ENCODE measurements around the gene SORD. TPM values are rescaled to one million over a fixed set of nuclear protein-coding genes. Genes with fewer than 3 reads are reported as not detected.

Gene SORD
- total and polyA plus RNA-seq, 7 donors: 3.3 to 26.9 (median 10.0) TPM

GRCh38 chr15:45114076-45114750 lies 91.2 kb downstream of the SORD start, which contains the start of the genes DUOX2 and DUOXA2:
Gene DUOX2, minus strand, starts transcription at chr15:45114172. Its CDS starts 761 bp downstream, at chr15:45113411.
Gene DUOXA2, plus strand, starts transcription at chr15:45114326. Its CDS starts 280 bp downstream, at chr15:45114606.
- Histone ChIP-seq H3K4me1 (peaks cover 0 to 48% (median 34%) of the 10 kb centered on the region in 4 donors), H3K27me3 (peaks cover 58 to 90% (median 73%) of the 10 kb centered on the region in 3 donors), H3K9me3 (no peaks in the 10 kb centered on the region), H3K36me3 (no peaks in the 10 kb centered on the region), H3K27ac (no peak within 1 kb of the TSS), H3K4me3 (no peak within 1 kb of the TSS)
- no peak for TF ChIP-seq EP300 (IDR thresholded peaks at IDR 0.05)
- DNase-seq: no peak
- 1 to 2% methylated on average over 42 of the region's 42 CpGs for WGBS, 2 donors
- intact Hi-C loops (cut with DNase I): no loop called here

GRCh38 chr15:45114751-45115085 lies 91.7 kb downstream of the SORD start:
- TF ChIP-seq CTCF (IDR thresholded peaks at IDR 0.05): no peak
- no peak for TF ChIP-seq POLR2A (IDR thresholded peaks at IDR 0.05)
- no peak for TF ChIP-seq EP300 (IDR thresholded peaks at IDR 0.05)
- no peak for TF ChIP-seq POLR2AphosphoS5 (IDR thresholded peaks at IDR 0.05)
- H3K4me3 ChIP-seq: no peak overlapping the region
- peaks cover 58 to 90% (median 68%) of the 10 kb centered on the region in 3 donors for H3K27me3 ChIP-seq
- intact Hi-C loops (cut with DNase I): no loop called here
- peaks cover 0 to 48% (median 34%) of the 10 kb centered on the region in 4 donors for H3K4me1 ChIP-seq
- no peak overlapping the region for H3K27ac ChIP-seq
- no peak for DNase-seq
- H3K9me3 ChIP-seq: no peaks in the 10 kb centered on the region
- H3K36me3 ChIP-seq: no peaks in the 10 kb centered on the region
- WGBS, 2 donors: 6 to 13% methylated on average over 2 of the region's 2 CpGs

GRCh38 chr15:45115312-45115820 lies 92.4 kb downstream of the SORD start:
- Histone ChIP-seq H3K27ac (no peak overlapping the region), H3K9me3 (no peaks in the 10 kb centered on the region), H3K4me3 (no peak overlapping the region), H3K36me3 (no peaks in the 10 kb centered on the region), H3K27me3 (peaks cover 58 to 88% (median 70%) of the 10 kb centered on the region in 3 donors), H3K4me1 (peaks cover 0 to 48% (median 34%) of the 10 kb centered on the region in 4 donors)
- no peak for DNase-seq
- intact Hi-C loops (cut with DNase I): no loop called here
- WGBS, 2 donors: 62 to 83% methylated on average over 7 of the region's 7 CpGs
- TF ChIP-seq POLR2A (IDR thresholded peaks at IDR 0.05): no peak
- no peak for TF ChIP-seq CTCF (IDR thresholded peaks at IDR 0.05)
- TF ChIP-seq EP300 (IDR thresholded peaks at IDR 0.05): no peak
- TF ChIP-seq POLR2AphosphoS5 (IDR thresholded peaks at IDR 0.05): no peak

GRCh38 chr15:45116006-45116481 lies 93.0 kb downstream of the SORD start:
- Histone ChIP-seq H3K4me3 (no peak overlapping the region), H3K27me3 (peaks cover 58 to 92% (median 75%) of the 10 kb centered on the region in 3 donors), H3K9me3 (no peaks in the 10 kb centered on the region), H3K4me1 (peaks cover 0 to 48% (median 34%) of the 10 kb centered on the region in 4 donors), H3K36me3 (no peaks in the 10 kb centered on the region), H3K27ac (no peak overlapping the region)
- DNase-seq: no peak
- TF ChIP-seq POLR2A (IDR thresholded peaks at IDR 0.05): no peak
- no peak for TF ChIP-seq EP300 (IDR thresholded peaks at IDR 0.05)
- no peak for TF ChIP-seq CTCF (IDR thresholded peaks at IDR 0.05)
- TF ChIP-seq POLR2AphosphoS5 (IDR thresholded peaks at IDR 0.05): no peak
- WGBS, 2 donors: 31 to 68% methylated on average over 19 of the region's 19 CpGs
- intact Hi-C loops (cut with DNase I): no loop called here

GRCh38 chr15:45116482-45117307 lies 93.7 kb downstream of the SORD start:
- TF ChIP-seq CTCF (IDR thresholded peaks at IDR 0.05) (no peak), POLR2AphosphoS5 (IDR thresholded peaks at IDR 0.05) (no peak), POLR2A (IDR thresholded peaks at IDR 0.05) (no peak)
- 13 to 40% methylated on average over 65 of the region's 65 CpGs for WGBS, 2 donors
- DNase-seq: no peak
- Histone ChIP-seq H3K9me3 (no peaks in the 10 kb centered on the region), H3K36me3 (no peaks in the 10 kb centered on the region), H3K27me3 (peaks cover 54 to 90% (median 71%) of the 10 kb centered on the region in 3 donors), H3K27ac (no peak overlapping the region), H3K4me3 (peak overlapping the region in 3 of 4 donors; percentile 9 to 37 (median 14)), H3K4me1 (peaks cover 0 to 44% (median 34%) of the 10 kb centered on the region in 4 donors)
- intact Hi-C loops (cut with DNase I): no loop called here
